ENCODE results near the gene CRLF2. TPM values are rescaled to one million over a fixed set of nuclear protein-coding genes. Genes with fewer than 3 reads are reported as not detected.

Gene CRLF2
- total and polyA plus RNA-seq, 10 of the 15 experiments (the other 5 are each of a cell fraction or from before 2014, with no cell fraction given) = 2.7 to 7.2 (median 4.5) TPM

GRCh38 chrX:1239681-1240142, 27.3 kb upstream of the CRLF2 start (continued):
- TF ChIP-seq, protein P1, sequence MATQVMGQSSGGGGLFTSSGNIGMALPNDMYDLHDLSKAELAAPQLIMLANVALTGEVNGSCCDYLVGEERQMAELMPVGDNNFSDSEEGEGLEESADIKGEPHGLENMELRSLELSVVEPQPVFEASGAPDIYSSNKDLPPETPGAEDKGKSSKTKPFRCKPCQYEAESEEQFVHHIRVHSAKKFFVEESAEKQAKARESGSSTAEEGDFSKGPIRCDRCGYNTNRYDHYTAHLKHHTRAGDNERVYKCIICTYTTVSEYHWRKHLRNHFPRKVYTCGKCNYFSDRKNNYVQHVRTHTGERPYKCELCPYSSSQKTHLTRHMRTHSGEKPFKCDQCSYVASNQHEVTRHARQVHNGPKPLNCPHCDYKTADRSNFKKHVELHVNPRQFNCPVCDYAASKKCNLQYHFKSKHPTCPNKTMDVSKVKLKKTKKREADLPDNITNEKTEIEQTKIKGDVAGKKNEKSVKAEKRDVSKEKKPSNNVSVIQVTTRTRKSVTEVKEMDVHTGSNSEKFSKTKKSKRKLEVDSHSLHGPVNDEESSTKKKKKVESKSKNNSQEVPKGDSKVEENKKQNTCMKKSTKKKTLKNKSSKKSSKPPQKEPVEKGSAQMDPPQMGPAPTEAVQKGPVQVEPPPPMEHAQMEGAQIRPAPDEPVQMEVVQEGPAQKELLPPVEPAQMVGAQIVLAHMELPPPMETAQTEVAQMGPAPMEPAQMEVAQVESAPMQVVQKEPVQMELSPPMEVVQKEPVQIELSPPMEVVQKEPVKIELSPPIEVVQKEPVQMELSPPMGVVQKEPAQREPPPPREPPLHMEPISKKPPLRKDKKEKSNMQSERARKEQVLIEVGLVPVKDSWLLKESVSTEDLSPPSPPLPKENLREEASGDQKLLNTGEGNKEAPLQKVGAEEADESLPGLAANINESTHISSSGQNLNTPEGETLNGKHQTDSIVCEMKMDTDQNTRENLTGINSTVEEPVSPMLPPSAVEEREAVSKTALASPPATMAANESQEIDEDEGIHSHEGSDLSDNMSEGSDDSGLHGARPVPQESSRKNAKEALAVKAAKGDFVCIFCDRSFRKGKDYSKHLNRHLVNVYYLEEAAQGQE (IDR thresholded peaks at IDR 0.05; ENCODE audit: low read depth, low read length) = no peak
- TF ChIP-seq, protein P2, sequence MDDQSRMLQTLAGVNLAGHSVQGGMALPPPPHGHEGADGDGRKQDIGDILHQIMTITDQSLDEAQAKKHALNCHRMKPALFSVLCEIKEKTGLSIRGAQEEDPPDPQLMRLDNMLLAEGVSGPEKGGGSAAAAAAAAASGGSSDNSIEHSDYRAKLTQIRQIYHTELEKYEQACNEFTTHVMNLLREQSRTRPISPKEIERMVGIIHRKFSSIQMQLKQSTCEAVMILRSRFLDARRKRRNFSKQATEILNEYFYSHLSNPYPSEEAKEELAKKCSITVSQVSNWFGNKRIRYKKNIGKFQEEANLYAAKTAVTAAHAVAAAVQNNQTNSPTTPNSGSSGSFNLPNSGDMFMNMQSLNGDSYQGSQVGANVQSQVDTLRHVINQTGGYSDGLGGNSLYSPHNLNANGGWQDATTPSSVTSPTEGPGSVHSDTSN (IDR thresholded peaks at IDR 0.05; ENCODE audit: insufficient replicate concordance, low read depth, low read length) = no peak
- TF ChIP-seq CREM (IDR thresholded peaks at IDR 0.05; ENCODE audit: low read depth) = peak; percentile 80
- TF ChIP-seq ASH2L (IDR thresholded peaks at IDR 0.05; ENCODE audit: borderline replicate concordance, low read depth) = no peak
- no peak for TF ChIP-seq FOXK2 (IDR thresholded peaks at IDR 0.05)
- TF ChIP-seq DPF2 (IDR thresholded peaks at IDR 0.05) = peak; percentile 79
- TF ChIP-seq, protein P3, sequence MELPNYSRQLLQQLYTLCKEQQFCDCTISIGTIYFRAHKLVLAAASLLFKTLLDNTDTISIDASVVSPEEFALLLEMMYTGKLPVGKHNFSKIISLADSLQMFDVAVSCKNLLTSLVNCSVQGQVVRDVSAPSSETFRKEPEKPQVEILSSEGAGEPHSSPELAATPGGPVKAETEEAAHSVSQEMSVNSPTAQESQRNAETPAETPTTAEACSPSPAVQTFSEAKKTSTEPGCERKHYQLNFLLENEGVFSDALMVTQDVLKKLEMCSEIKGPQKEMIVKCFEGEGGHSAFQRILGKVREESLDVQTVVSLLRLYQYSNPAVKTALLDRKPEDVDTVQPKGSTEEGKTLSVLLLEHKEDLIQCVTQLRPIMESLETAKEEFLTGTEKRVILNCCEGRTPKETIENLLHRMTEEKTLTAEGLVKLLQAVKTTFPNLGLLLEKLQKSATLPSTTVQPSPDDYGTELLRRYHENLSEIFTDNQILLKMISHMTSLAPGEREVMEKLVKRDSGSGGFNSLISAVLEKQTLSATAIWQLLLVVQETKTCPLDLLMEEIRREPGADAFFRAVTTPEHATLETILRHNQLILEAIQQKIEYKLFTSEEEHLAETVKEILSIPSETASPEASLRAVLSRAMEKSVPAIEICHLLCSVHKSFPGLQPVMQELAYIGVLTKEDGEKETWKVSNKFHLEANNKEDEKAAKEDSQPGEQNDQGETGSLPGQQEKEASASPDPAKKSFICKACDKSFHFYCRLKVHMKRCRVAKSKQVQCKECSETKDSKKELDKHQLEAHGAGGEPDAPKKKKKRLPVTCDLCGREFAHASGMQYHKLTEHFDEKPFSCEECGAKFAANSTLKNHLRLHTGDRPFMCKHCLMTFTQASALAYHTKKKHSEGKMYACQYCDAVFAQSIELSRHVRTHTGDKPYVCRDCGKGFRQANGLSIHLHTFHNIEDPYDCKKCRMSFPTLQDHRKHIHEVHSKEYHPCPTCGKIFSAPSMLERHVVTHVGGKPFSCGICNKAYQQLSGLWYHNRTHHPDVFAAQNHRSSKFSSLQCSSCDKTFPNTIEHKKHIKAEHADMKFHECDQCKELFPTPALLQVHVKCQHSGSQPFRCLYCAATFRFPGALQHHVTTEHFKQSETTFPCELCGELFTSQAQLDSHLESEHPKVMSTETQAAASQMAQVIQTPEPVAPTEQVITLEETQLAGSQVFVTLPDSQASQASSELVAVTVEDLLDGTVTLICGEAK (IDR thresholded peaks at IDR 0.05; ENCODE audit: borderline replicate concordance) = no peak
- TF ChIP-seq, protein P4, sequence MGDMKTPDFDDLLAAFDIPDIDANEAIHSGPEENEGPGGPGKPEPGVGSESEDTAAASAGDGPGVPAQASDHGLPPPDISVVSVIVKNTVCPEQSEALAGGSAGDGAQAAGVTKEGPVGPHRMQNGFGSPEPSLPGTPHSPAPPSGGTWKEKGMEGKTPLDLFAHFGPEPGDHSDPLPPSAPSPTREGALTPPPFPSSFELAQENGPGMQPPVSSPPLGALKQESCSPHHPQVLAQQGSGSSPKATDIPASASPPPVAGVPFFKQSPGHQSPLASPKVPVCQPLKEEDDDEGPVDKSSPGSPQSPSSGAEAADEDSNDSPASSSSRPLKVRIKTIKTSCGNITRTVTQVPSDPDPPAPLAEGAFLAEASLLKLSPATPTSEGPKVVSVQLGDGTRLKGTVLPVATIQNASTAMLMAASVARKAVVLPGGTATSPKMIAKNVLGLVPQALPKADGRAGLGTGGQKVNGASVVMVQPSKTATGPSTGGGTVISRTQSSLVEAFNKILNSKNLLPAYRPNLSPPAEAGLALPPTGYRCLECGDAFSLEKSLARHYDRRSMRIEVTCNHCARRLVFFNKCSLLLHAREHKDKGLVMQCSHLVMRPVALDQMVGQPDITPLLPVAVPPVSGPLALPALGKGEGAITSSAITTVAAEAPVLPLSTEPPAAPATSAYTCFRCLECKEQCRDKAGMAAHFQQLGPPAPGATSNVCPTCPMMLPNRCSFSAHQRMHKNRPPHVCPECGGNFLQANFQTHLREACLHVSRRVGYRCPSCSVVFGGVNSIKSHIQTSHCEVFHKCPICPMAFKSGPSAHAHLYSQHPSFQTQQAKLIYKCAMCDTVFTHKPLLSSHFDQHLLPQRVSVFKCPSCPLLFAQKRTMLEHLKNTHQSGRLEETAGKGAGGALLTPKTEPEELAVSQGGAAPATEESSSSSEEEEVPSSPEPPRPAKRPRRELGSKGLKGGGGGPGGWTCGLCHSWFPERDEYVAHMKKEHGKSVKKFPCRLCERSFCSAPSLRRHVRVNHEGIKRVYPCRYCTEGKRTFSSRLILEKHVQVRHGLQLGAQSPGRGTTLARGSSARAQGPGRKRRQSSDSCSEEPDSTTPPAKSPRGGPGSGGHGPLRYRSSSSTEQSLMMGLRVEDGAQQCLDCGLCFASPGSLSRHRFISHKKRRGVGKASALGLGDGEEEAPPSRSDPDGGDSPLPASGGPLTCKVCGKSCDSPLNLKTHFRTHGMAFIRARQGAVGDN (IDR thresholded peaks at IDR 0.05) = peak; percentile 69; the same call in 1 of the 2 replicates
- TF ChIP-seq NBN (IDR thresholded peaks at IDR 0.05) = no peak

Data from GM12878 (cell line).